22Rv1 (cell line): ENCODE measurements around the gene REG3A.

Source experiments
- H3K27ac ChIP-seq: fragments of 450-650 bp; 2 replicates; pipeline ENCODE4 v1.5.1; 2017
- CTCF ChIP-seq: fragments of 450-650 bp; IDR thresholded peaks from 2 replicates; pipeline ENCODE4 v1.5.1; 2017; ENCODE audit warnings: mild to moderate bottlenecking
- ZFX ChIP-seq: fragments of 450-650 bp; IDR thresholded peaks from 2 replicates; pipeline ENCODE4 v1.6.1; 2017; ENCODE audit warnings: antibody characterized with exemption, borderline replicate concordance

The REG3A gene

GRCh38 chr2:79124907-79125720 is 34.4 kb downstream of the REG3A start:
- no peak for TF ChIP-seq ZFX
- no peak for TF ChIP-seq CTCF
- H3K27ac ChIP-seq = no peak overlapping the region

- TF ChIP-seq CTCF (no peak), ZFX (no peak)
- no peak overlapping the region for H3K27ac ChIP-seq
These were observed 36.9 kb downstream of the REG3A start for GRCh38 chr2:79122676-79123075.

- TF ChIP-seq ZFX (no peak), CTCF (no peak)
- no peak within 1 kb of the TSS for H3K27ac ChIP-seq
These were observed 39.3 kb downstream of the REG3A start, which contains the start of gene REG1A for GRCh38 chr2:79120194-79120713. Gene REG1A (plus strand): TSS chr2:79120488. CDS start chr2:79120862, 374 bp downstream.

GRCh38 chr2:79116997-79117928 is 42.3 kb downstream of the REG3A start:
- H3K27ac ChIP-seq = no peak overlapping the region

GRCh38 chr2:79114797-79115494 is 44.6 kb downstream of the REG3A start:
- no peak overlapping the region for H3K27ac ChIP-seq
- TF ChIP-seq CTCF (no peak), ZFX (no peak)

More at GRCh38 chr2:79116997-79117928, 42.3 kb downstream of the REG3A start:
- TF ChIP-seq ZFX (no peak), CTCF (no peak)

- TF ChIP-seq CTCF = no peak
- no peak for TF ChIP-seq ZFX
- H3K27ac ChIP-seq = no peak overlapping the region
These were observed 47.3 kb downstream of the REG3A start for GRCh38 chr2:79112269-79112668.
